Endothelial cell of umbilical vein (primary cell): ENCODE results near the gene ZNF438.

ENCODE experiments used
- EZH2 ChIP-seq: IDR thresholded peaks from 2 replicates; pipeline ENCODE4 v1.6.1; 2012; ENCODE audit warnings: borderline replicate concordance, low read depth, mild to moderate bottlenecking, moderate library complexity, low read length, inconsistent platforms; ENCODE audit not compliant: severe bottlenecking
- JUN ChIP-seq: IDR thresholded peaks from 2 replicates; pipeline ENCODE4 v1.6.1; 2011; ENCODE audit warnings: borderline replicate concordance, low read depth; ENCODE audit not compliant: insufficient read length, insufficient read depth
- POLR2A ChIP-seq: IDR thresholded peaks from 2 replicates; pipeline ENCODE4 v1.6.1; 2012; ENCODE audit warnings: low read depth, mild to moderate bottlenecking, control low read depth, low read length
- POLR2AphosphoS5 ChIP-seq: IDR thresholded peaks from 2 replicates; pipeline ENCODE4 v1.6.1; 2012; ENCODE audit warnings: low read depth, mild to moderate bottlenecking, control low read depth, low read length, moderate library complexity; ENCODE audit not compliant: insufficient read depth
- TF ChIP-seq, protein P1 (sequence below), 2 donors: IDR thresholded peaks; 1 replicate in 1 of 2; 2 replicates in 1 of 2; pipeline ENCODE4 v1.5.1; 2011; ENCODE audit warnings: low read length in 2 of 2, mild to moderate bottlenecking in 2 of 2, moderate library complexity in 2 of 2, control low read depth in 1 of 2, inconsistent platforms in 1 of 2, low read depth in 1 of 2; ENCODE audit not compliant: insufficient read depth in 1 of 2; ENCODE audit errors: extremely low read depth in 1 of 2

- no peak for TF ChIP-seq EZH2
- TF ChIP-seq POLR2A: no peak
- TF ChIP-seq, protein P1, sequence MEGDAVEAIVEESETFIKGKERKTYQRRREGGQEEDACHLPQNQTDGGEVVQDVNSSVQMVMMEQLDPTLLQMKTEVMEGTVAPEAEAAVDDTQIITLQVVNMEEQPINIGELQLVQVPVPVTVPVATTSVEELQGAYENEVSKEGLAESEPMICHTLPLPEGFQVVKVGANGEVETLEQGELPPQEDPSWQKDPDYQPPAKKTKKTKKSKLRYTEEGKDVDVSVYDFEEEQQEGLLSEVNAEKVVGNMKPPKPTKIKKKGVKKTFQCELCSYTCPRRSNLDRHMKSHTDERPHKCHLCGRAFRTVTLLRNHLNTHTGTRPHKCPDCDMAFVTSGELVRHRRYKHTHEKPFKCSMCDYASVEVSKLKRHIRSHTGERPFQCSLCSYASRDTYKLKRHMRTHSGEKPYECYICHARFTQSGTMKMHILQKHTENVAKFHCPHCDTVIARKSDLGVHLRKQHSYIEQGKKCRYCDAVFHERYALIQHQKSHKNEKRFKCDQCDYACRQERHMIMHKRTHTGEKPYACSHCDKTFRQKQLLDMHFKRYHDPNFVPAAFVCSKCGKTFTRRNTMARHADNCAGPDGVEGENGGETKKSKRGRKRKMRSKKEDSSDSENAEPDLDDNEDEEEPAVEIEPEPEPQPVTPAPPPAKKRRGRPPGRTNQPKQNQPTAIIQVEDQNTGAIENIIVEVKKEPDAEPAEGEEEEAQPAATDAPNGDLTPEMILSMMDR (IDR thresholded peaks at IDR 0.05; ENCODE audit: extremely low read depth in 1 of 2, insufficient read depth in 1 of 2, low read depth in 1 of 2, low read length in 2 of 2): no peak
- TF ChIP-seq POLR2AphosphoS5: no peak
- no peak for TF ChIP-seq JUN
These were observed 88.2 kb downstream of the ZNF438 start for GRCh38 chr10:30943451-30943850.
